ENCODE measurements around the gene RRAD. TPM values are rescaled to one million over a fixed set of nuclear protein-coding genes. Genes with fewer than 3 reads are reported as not detected.

Gene RRAD
- total RNA-seq, 6 experiments from 2014 or later, result 0.51 to 7.7 (median 3.0) TPM; not detected in 1

- peak in 2 of 3 donors; percentile 79 to 84 for DNase-seq
- Histone ChIP-seq H3K4me3 (no peak overlapping the region), H3K27ac (peak overlapping the region in 2 of 3 donors; percentile 26 to 52), H3K4me1 (peaks cover 0 to 31% (median 15%) of the 10 kb centered on the region in 4 donors), H3K9me3 (no peaks in the 10 kb centered on the region), H3K27me3 (no peaks in the 10 kb centered on the region), H3K36me3 (peaks cover 9 to 58% (median 39%) of the 10 kb centered on the region in 4 donors)
- TF ChIP-seq POLR2A (IDR thresholded peaks at IDR 0.05), result no peak
- TF ChIP-seq, protein P1, sequence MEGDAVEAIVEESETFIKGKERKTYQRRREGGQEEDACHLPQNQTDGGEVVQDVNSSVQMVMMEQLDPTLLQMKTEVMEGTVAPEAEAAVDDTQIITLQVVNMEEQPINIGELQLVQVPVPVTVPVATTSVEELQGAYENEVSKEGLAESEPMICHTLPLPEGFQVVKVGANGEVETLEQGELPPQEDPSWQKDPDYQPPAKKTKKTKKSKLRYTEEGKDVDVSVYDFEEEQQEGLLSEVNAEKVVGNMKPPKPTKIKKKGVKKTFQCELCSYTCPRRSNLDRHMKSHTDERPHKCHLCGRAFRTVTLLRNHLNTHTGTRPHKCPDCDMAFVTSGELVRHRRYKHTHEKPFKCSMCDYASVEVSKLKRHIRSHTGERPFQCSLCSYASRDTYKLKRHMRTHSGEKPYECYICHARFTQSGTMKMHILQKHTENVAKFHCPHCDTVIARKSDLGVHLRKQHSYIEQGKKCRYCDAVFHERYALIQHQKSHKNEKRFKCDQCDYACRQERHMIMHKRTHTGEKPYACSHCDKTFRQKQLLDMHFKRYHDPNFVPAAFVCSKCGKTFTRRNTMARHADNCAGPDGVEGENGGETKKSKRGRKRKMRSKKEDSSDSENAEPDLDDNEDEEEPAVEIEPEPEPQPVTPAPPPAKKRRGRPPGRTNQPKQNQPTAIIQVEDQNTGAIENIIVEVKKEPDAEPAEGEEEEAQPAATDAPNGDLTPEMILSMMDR (IDR thresholded peaks at IDR 0.05), result no peak
- ATAC-seq, result peak in 3 of 4 donors; percentile 16 to 23 (median 21)
- intact Hi-C loops (cut with DNase I), result no loop called here
Measured at GRCh38 chr16:66939366-66939765, 14.0 kb upstream of the RRAD start.

DNA sequence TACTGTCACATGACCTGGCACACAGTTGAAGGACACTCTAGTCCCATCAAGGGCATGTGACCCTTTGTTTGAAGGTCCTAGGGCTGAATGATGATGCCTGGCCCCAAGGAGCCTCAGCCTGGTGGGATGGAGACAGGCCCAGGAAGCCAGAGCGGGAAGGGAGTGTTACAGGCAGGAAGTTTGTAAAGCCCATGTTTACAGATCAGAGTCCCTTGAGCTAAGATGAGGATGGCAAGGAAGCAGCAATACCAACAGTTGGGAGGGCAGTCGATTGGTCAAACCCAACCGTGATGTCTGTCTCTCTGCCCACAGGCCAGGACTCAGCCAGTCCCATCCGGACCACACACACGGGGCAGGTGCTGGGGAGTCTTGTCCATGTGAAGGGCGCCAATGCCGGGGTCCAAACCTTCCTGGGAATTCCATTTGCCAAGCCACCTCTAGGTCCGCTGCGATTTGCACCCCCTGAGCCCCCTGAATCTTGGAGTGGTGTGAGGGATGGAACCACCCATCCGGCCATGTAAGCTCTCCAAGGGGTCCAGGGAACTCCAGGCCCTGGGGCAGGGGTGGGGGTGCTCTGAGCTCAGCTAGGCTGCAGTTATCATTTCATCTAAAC, 12.5 kb upstream of the RRAD start:
- WGBS (ENCODE audit: insufficient coverage, low coverage, low lambda C conversion rate, missing lambda C conversion rate), result 44% methylated on average over 5 of the region's 10 CpGs
- Histone ChIP-seq H3K27me3 (no peaks in the 10 kb centered on the region), H3K4me3 (peak overlapping the region in 2 of 3 donors; percentile 98 to 100), H3K9me3 (no peaks in the 10 kb centered on the region), H3K4me1 (peaks cover 0 to 39% (median 19%) of the 10 kb centered on the region in 4 donors), H3K27ac (peak overlapping the region; percentile 95 to 99 (median 96)), H3K36me3 (peaks cover 9 to 50% (median 29%) of the 10 kb centered on the region in 4 donors)
- no peak for TF ChIP-seq POLR2A (IDR thresholded peaks at IDR 0.05)
- TF ChIP-seq, protein P1 (IDR thresholded peaks at IDR 0.05), result no peak
- ATAC-seq (peak in 1 of 4 donors; percentile 2), DNase-seq (peak in 1 of 3 donors; percentile 48)
- intact Hi-C loops (cut with DNase I), result no loop called here

DNA sequence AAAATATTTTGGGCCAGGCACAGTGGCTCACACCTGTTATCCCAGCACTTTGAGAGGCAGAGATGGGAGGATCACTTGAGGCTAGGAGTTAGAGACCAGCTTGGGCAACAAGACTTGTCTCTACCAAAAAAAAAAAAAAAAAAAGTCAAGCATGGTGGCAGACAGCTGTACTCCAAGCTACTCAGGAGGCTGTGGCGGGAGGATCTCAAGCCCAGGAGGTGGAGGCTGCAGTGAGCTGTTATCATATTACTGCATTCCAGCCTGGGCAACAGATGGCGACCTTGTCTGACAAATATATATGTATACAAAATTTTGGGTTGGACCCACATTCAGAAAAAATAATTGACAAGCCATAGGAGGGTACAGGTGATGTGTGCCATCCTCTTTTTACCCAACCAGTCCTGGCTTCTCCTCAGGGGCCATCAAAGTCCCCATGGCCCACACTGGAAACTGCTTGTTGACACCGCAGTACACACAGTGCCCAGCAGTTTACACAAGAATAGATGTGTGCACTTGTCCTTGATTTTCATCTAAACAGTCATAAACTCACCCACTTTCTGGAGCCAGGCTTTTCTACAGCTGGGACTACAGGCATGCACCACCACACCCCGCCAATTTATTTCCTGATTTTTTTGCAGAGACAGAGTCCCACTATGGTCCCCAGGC, 11.7 kb upstream of the RRAD start:
- TF ChIP-seq POLR2A (IDR thresholded peaks at IDR 0.05), result no peak
- TF ChIP-seq, protein P1 (IDR thresholded peaks at IDR 0.05), result no peak
- DNase-seq, result no peak
- ATAC-seq, result peak in 2 of 4 donors; percentile 3 to 14
- intact Hi-C loops (cut with DNase I), result no loop called here
- Histone ChIP-seq H3K4me1 (peaks cover 0 to 43% (median 19%) of the 10 kb centered on the region in 4 donors), H3K36me3 (peaks cover 9 to 42% (median 25%) of the 10 kb centered on the region in 4 donors), H3K9me3 (no peaks in the 10 kb centered on the region), H3K4me3 (peak overlapping the region; percentile 94 to 100 (median 98)), H3K27me3 (no peaks in the 10 kb centered on the region), H3K27ac (peak overlapping the region; percentile 95 to 99 (median 96))
- 69% methylated on average over 4 of the region's 4 CpGs for WGBS (ENCODE audit: insufficient coverage, low coverage, low lambda C conversion rate, missing lambda C conversion rate)

DNA sequence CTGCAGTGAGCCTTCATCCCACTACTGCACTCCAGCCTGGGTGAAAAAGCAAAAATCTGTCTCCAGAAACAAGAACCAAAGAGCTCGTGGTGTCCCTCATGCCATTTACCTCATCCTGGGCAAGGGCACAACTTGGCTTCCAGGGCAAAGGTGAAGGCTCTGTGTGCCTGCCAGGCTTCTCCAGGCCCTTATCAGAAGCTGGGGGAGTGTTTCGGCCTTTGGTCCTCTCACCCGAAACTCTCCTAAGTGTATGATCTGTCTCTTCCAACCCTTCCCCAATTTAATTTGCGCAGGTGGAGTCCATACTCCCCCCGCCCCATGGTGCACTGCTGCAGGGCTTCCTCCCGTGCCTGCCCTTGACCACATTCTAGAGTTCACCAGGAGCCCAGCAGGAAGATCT, 11.1 kb upstream of the RRAD start:
- TF ChIP-seq, protein P1 (IDR thresholded peaks at IDR 0.05), result no peak
- peak; percentile 30 for TF ChIP-seq POLR2A (IDR thresholded peaks at IDR 0.05)
- Histone ChIP-seq H3K4me3 (peak overlapping the region; percentile 94 to 100 (median 98)), H3K36me3 (peaks cover 4 to 36% (median 22%) of the 10 kb centered on the region in 4 donors), H3K27me3 (no peaks in the 10 kb centered on the region), H3K9me3 (no peaks in the 10 kb centered on the region), H3K4me1 (peaks cover 0 to 43% (median 19%) of the 10 kb centered on the region in 4 donors), H3K27ac (peak overlapping the region; percentile 95 to 99 (median 96))
- intact Hi-C loops (cut with DNase I), result no loop called here
- ATAC-seq (peak; percentile 52 to 65 (median 57)), DNase-seq (peak in 2 of 3 donors; percentile 79 to 82)
- 31% methylated on average over 4 of the region's 6 CpGs for whole genome bisulfite sequencing (ENCODE audit: insufficient coverage, low coverage, low lambda C conversion rate, missing lambda C conversion rate)
